ENCODE results near the gene PAPPA. TPM values are rescaled to one million over a fixed set of nuclear protein-coding genes. Genes with fewer than 3 reads are reported as not detected.

The PAPPA gene
- total and polyA plus RNA-seq, 11 donors, result 0.23 to 8.5 (median 2.1) TPM

- DNase-seq (peak in 1 of 5 donors; percentile 31), ATAC-seq (peak in 1 of 4 donors; percentile 14)
- no peaks in the 10 kb centered on the region for H3K36me3 ChIP-seq
- WGBS, 4 donors, result 34 to 41% (median 39%) methylated on average over 6 of the region's 6 CpGs
- peaks cover 0 to 40% (median 6%) of the 10 kb centered on the region in 12 donors for H3K4me1 ChIP-seq
- H3K9me3 ChIP-seq, result no peaks in the 10 kb centered on the region
- H3K4me3 ChIP-seq, result peak overlapping the region in 9 of 12 donors; percentile 33 to 75 (median 56)
- intact Hi-C loops (cut with DNase I), result loop anchor here in 8 of 10 donors (2.0 to 10.0 kb wide), 12 partner anchors 157 to 563 kb away; no protein-coding TSS in a partner anchor
- peaks cover 0 to 38% (median 3%) of the 10 kb centered on the region in 9 donors for H3K27me3 ChIP-seq
- H3K27ac ChIP-seq, result peak overlapping the region; percentile 6 to 97 (median 84)
- TF ChIP-seq POLR2A (IDR thresholded peaks at IDR 0.05), result no peak
- TF ChIP-seq, protein P1, sequence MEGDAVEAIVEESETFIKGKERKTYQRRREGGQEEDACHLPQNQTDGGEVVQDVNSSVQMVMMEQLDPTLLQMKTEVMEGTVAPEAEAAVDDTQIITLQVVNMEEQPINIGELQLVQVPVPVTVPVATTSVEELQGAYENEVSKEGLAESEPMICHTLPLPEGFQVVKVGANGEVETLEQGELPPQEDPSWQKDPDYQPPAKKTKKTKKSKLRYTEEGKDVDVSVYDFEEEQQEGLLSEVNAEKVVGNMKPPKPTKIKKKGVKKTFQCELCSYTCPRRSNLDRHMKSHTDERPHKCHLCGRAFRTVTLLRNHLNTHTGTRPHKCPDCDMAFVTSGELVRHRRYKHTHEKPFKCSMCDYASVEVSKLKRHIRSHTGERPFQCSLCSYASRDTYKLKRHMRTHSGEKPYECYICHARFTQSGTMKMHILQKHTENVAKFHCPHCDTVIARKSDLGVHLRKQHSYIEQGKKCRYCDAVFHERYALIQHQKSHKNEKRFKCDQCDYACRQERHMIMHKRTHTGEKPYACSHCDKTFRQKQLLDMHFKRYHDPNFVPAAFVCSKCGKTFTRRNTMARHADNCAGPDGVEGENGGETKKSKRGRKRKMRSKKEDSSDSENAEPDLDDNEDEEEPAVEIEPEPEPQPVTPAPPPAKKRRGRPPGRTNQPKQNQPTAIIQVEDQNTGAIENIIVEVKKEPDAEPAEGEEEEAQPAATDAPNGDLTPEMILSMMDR (IDR thresholded peaks at IDR 0.05), result no peak
Observed at GRCh38 chr9:116157436-116158138, 4.0 kb downstream of the PAPPA start.

DNA sequence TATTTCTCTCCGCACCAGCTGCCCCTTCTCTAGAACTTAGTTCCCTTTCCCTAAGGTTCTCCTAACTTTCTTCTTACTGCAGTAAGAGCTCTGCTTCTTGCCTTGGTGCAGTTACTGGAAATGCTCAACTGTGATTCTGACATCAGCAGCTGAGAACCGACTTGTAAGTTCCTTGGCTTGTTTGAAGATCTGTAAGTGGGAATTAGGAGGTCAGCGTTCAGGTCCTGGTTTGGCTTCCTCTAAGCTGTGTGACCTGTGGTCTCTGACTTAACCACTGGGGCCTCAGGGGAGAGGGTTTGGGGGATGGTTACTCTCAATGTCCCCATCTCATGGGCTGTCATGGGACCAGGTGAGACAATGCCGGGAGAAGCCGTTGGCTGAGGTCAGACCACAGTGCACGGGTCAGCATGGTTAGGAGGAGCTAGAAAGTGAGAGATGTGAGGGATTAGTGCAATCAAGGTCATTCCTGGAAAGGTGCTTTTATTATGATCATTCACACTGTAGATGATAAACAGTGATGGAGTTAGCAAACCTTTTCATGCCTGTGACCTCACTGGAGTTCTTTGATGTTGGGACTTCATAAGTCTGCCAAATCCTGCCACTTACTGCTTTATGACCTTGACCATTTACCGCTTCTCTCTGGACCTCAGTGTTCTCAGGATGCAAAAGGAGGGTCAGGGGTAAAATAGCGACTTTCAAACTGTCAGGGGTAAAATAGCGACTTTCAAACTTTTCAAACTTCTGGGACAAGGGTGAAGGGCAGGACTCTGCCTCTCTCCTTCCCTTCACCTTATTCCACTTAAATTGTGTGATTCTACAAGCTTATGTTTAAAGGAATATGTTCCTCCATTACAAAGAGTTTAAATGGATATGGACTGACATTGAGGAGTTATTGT is 7.3 kb downstream of the PAPPA start:
- Histone ChIP-seq H3K9me3 (no peaks in the 10 kb centered on the region), H3K4me3 (no peak overlapping the region), H3K4me1 (peaks cover 0 to 27% (median 6%) of the 10 kb centered on the region in 12 donors), H3K36me3 (no peaks in the 10 kb centered on the region), H3K27me3 (peaks cover 0 to 16% (median 0%) of the 10 kb centered on the region in 9 donors), H3K27ac (no peak overlapping the region)
- intact Hi-C loops (cut with DNase I), result loop anchor here in 7 of 10 donors (5.0 to 10.0 kb wide), 6 partner anchors 194 to 484 kb away; no protein-coding TSS in a partner anchor
- ATAC-seq (no peak), DNase-seq (no peak)
- TF ChIP-seq POLR2A (IDR thresholded peaks at IDR 0.05), result no peak
- TF ChIP-seq, protein P1 (IDR thresholded peaks at IDR 0.05), result no peak
- WGBS, 4 donors, result 80 to 86% (median 82%) methylated on average over 9 of the region's 9 CpGs

DNA sequence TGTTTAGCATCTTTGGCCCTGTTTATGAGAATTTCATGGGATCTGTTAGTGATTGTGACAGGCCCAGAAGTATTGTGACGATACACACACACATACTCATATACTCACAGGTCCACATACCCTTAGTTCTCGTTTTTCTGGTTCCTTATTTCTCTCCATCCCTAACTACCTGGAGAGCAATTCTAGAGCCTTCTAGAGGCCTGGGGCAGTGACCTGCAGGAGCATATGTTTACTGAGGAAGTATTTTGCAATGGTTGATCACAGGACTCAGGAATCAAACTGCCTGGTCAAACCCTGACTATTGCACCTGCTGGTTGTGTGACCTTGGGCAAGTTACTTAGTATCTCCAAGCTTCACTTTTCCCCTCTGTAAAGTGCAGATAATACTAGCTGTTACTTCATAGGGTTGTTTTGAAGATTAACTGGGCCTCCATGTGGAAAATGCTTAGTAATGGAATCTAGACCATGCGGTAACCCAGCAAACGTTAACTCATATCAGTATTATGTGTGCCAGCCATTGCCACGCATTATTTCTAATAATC is 8.7 kb downstream of the PAPPA start:
- peak in 1 of 4 donors; percentile 43 for ATAC-seq
- no peak for DNase-seq

More for the DNA sequence above, 8.7 kb downstream of the PAPPA start:
- Histone ChIP-seq H3K4me1 (peaks cover 0 to 22% (median 3%) of the 10 kb centered on the region in 12 donors), H3K4me3 (no peak overlapping the region), H3K27me3 (peaks cover 0 to 2% (median 0%) of the 10 kb centered on the region in 9 donors), H3K36me3 (no peaks in the 10 kb centered on the region), H3K9me3 (no peaks in the 10 kb centered on the region), H3K27ac (no peak overlapping the region)
- intact Hi-C loops (cut with DNase I), result loop anchor here in 7 of 10 donors (5.0 to 10.0 kb wide), 6 partner anchors 192 to 482 kb away; no protein-coding TSS in a partner anchor
- TF ChIP-seq, protein P1 (IDR thresholded peaks at IDR 0.05), result no peak
- no peak for TF ChIP-seq POLR2A (IDR thresholded peaks at IDR 0.05)
- WGBS, 4 donors, result 46 to 58% (median 52%) methylated on average over 5 of the region's 5 CpGs
